ENCODE data around the gene PTGES3. TPM values are rescaled to one million over a fixed set of nuclear protein-coding genes. Genes with fewer than 3 reads are reported as not detected.

The PTGES3 gene
- total and polyA plus RNA-seq, 2 of the 8 experiments (the other 6 are each of a cell fraction or from before 2014, with no cell fraction given) = 111 to 464 TPM

GRCh38 chr12:56633468-56634241 lies 54.4 kb downstream of the PTGES3 start:
- Histone ChIP-seq H3K23ac (ENCODE audit: insufficient read length) (no peak overlapping the region), H3K4me1 (replicated peaks in 1 of 4; ENCODE audit: control insufficient read depth in 3 of 4, insufficient read depth in 4 of 4, low read length in 3 of 4) (peaks cover 11 to 43% (median 31%) of the 10 kb centered on the region in 4 experiments), H2AFZ (ENCODE audit: low read length) (no peak overlapping the region), H2BK15ac (ENCODE audit: low read length) (no peak overlapping the region; the same call in 1 of the 2 replicates), H4K91ac (replicated peaks; ENCODE audit: insufficient read length, low read length) (no peak overlapping the region), H2BK5ac (ENCODE audit: low read depth, low read length) (peak overlapping the region; percentile 87; the same call in 1 of the 2 replicates), H2BK20ac (ENCODE audit: low read length) (no peak overlapping the region), H4K20me1 (replicated peaks in 1 of 2; ENCODE audit: control insufficient read depth in 1 of 2, insufficient read depth in 2 of 2, low read length in 2 of 2) (peaks cover under 1 to 2% of the 10 kb centered on the region in 2 experiments), H3K36me3 (ENCODE audit: control insufficient read depth in 2 of 4, insufficient read depth in 4 of 4, low read length in 3 of 4) (peaks cover 0 to 11% (median 10%) of the 10 kb centered on the region in 4 experiments; a peak in 6 of 8 replicates), H2AK5ac (ENCODE audit: low read depth, low read length) (0 out of 2 replicates have a peak overlapping the region, but pooled peaks have one; percentile 17), H3K4me3 (ENCODE audit: extremely low read depth in 1 of 4, insufficient read depth in 2 of 4, low read depth in 3 of 4, low read length in 4 of 4) (peak overlapping the region; percentile 86 to 90 (median 88)), H3K27ac (ENCODE audit: low read depth, low read length) (no peak overlapping the region; the same call in 1 of the 2 replicates), H3K56ac (replicated peaks; ENCODE audit: insufficient read length, low read depth, low read length) (no peak overlapping the region), H3K79me1 (ENCODE audit: low read depth, low read length) (no peaks in the 10 kb centered on the region), H3K14ac (ENCODE audit: insufficient read length) (no peak overlapping the region), H3K79me2 (ENCODE audit: control insufficient read depth in 1 of 2, insufficient read depth in 2 of 2, low read length in 2 of 2) (peaks cover 1 to 24% of the 10 kb centered on the region in 2 experiments), H3K27me3 (replicated peaks in 1 of 4; ENCODE audit: control insufficient read depth in 3 of 4, extremely low read depth in 1 of 4, insufficient read depth in 3 of 4, low read length in 3 of 4) (no peaks in the 10 kb centered on the region), H3K9me3 (ENCODE audit: insufficient read depth in 2 of 2, low read depth in 1 of 2, low read length in 1 of 2) (no peaks in the 10 kb centered on the region), H4K8ac (ENCODE audit: extremely low read depth, insufficient read depth, low read length) (no peak overlapping the region), H4K5ac (ENCODE audit: insufficient read length, low read depth, low read length) (peak overlapping the region; percentile 43), H3K4me2 (ENCODE audit: insufficient read depth in 1 of 2, low read depth in 2 of 2, low read length in 2 of 2) (peak overlapping the region; percentile 98 to 99), H3K4ac (replicated peaks; ENCODE audit: insufficient read length, low read depth, low read length) (no peak overlapping the region), H2BK120ac (replicated peaks; ENCODE audit: low read depth, low read length) (peak overlapping the region; percentile 27), H3K23me2 (ENCODE audit: low read depth, low read length) (peaks cover 22% of the 10 kb centered on the region), H2BK12ac (ENCODE audit: low read depth, low read length) (peak overlapping the region; percentile 78; the same call in 1 of the 2 replicates), H3K9ac (replicated peaks in 1 of 4; ENCODE audit: extremely low read depth in 1 of 4, low read depth in 3 of 4, low read length in 3 of 4) (peak overlapping the region in 2 of 4 experiments; percentile 1 to 52; a peak in 1 of 7 replicates), H3K18ac (ENCODE audit: extremely low read depth, low read length) (peak overlapping the region; percentile 51; the same call in 1 of the 2 replicates)
- FAIRE-seq (no peak), DNase-seq (ENCODE audit: low read depth in 1 of 2, low spot score in 2 of 2) (no peak)
- POLR2A ChIA-PET (ENCODE audit: partially characterized antibody) = interaction anchor here (0.6 to 5.8 kb wide), 13 partner anchors 9 to 475 kb away, joined by 3 to 60 read pairs (median 5); partner anchors contain the start of genes ATP5F1B, NACA, NEMP1 and PTGES3
- CTCF ChIA-PET (ENCODE audit: partially characterized antibody) = interaction anchor here (0.6 to 7.4 kb wide), 9 partner anchors 10 to 995 kb away, joined by 3 to 107 read pairs (median 5); partner anchors contain the start of gene ATP5F1B
- WGBS, 2 experiments (ENCODE audit: extremely low coverage in 1 of 2, insufficient coverage in 1 of 2, insufficient read length in 1 of 2, insufficient replicate concordance in 2 of 2, low coverage in 1 of 2, low lambda C conversion rate in 2 of 2, missing lambda C conversion rate in 1 of 2) = 37% methylated on average over 12 of the region's 12 CpGs; no CpG with 5 or more reads in 1 of the 2 experiments
- TF ChIP-seq EP300 (IDR thresholded peaks at IDR 0.05; ENCODE audit: borderline replicate concordance in 1 of 2, low read depth in 2 of 2, low read length in 2 of 2) = no peak
- TF ChIP-seq, protein P1, sequence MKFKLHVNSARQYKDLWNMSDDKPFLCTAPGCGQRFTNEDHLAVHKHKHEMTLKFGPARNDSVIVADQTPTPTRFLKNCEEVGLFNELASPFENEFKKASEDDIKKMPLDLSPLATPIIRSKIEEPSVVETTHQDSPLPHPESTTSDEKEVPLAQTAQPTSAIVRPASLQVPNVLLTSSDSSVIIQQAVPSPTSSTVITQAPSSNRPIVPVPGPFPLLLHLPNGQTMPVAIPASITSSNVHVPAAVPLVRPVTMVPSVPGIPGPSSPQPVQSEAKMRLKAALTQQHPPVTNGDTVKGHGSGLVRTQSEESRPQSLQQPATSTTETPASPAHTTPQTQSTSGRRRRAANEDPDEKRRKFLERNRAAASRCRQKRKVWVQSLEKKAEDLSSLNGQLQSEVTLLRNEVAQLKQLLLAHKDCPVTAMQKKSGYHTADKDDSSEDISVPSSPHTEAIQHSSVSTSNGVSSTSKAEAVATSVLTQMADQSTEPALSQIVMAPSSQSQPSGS (IDR thresholded peaks at IDR 0.05; ENCODE audit: low read length) = 0 out of 2 replicates have a peak, but pooled peaks have one; percentile 20
- 0 out of 4 replicates have a peak, but pooled peaks of 1 of the 2 experiments have one; percentile 18 for TF ChIP-seq SIN3A (conservative IDR thresholded peaks at IDR 0.05 in 1 of 2, IDR thresholded peaks at IDR 0.05 in 1 of 2; ENCODE audit: low read depth in 1 of 2, low read length in 2 of 2)
